Ascending aorta (tissue), 2 donors: ENCODE results near the gene PLAU. TPM values are rescaled to one million over a fixed set of nuclear protein-coding genes. Genes with fewer than 3 reads are reported as not detected.

Experiments
- DNase-seq, 2 donors: peaks; one replicate each; pipeline ENCODE4 v3.0.0-alpha.2; 2019; ENCODE audit warnings: low spot score in 2 of 2
- H3K27ac ChIP-seq, 2 donors: fragments of 200-600 bp; sonication (generic); one replicate each; pipeline ENCODE4 v1.5.1; 2016 to 2017; ENCODE audit warnings: mild to moderate bottlenecking in 1 of 2
- H3K27me3 ChIP-seq: fragments of 200-600 bp; sonication (generic); one replicate; pipeline ENCODE4 v1.5.1; 2017
- H3K36me3 ChIP-seq, 2 donors: fragments of 200-600 bp; sonication (generic); one replicate each; pipeline ENCODE4 v1.5.1; 2016
- H3K4me1 ChIP-seq, 2 donors: fragments of 200-600 bp; sonication (generic); one replicate each; pipeline ENCODE4 v1.5.1; 2016 to 2017; ENCODE audit warnings: mild to moderate bottlenecking in 1 of 2
- H3K4me3 ChIP-seq, 2 donors: fragments of 200-600 bp; sonication (generic); one replicate each; pipeline ENCODE4 v1.5.1; 2016 to 2017; ENCODE audit warnings: mild to moderate bottlenecking in 1 of 2
- H3K9me3 ChIP-seq, 2 donors: fragments of 200-600 bp; sonication (generic); one replicate each; pipeline ENCODE4 v1.5.1; 2016
- intact Hi-C: fragments of 100-400 bp; cut with DNase I; formaldehyde crosslinking; loops from one replicate; pipeline ENCODE4 v1.15.1; 2023
- total RNA-seq: library from RNA; depleted of rRNA; stranded (reverse); fragments of >200 nt; gene quantifications from one replicate; pipeline ENCODE4 v1.1.0, GENCODE V29; 2016
- TF ChIP-seq, protein P1 (sequence below), 3 experiments: fragments of 200-600 bp in 2 of 3; fragments of 450-650 bp in 1 of 3; sonication (generic) in 2 of 3; IDR thresholded peaks; one replicate each; pipeline ENCODE4 v1.5.1; 2016 to 2019; ENCODE audit warnings: antibody characterized with exemption in 3 of 3, mild to moderate bottlenecking in 1 of 3, moderate library complexity in 1 of 3

Gene PLAU
- total RNA-seq, 1 donor from 2014 or later: 1.5 TPM

DNA sequence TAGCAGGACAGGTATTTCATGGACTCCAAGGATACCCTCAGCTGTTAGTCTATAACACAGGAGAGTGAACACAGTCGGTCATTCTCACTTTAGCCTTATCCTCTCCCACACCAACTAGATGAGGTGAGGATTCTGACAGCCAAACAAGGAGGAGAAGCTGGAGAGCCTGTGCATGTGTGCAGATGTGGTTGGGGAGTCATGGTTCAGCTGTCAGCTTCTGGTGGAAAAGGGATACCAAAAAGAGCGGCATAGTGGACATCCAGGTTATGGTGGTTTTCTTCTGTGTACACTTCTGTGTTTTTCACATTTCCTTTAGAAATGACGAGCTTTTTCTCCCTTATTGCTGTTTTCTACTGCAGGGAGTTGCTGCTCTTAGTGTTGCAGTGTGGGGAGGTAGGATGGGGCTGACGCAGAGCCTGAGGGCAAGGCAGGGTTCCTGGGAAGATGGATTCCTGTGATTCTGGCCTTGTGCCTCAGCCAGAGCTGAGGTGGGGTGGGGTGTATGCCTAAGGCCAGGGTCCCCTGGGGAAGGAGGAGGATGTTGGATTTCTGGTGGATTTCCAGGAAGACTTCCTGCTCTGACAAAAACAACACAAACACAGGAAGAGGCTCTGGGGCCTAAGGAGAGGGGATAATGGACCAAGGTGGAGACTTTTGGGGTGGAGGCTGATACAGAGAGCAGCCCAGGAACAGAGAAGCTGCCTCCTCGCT lies 26.6 kb downstream of the PLAU start:
- no peaks in the 10 kb centered on the region for H3K27me3 ChIP-seq
- peak overlapping the region; percentile 31 to 35 for H3K27ac ChIP-seq
- DNase-seq: no peak
- H3K4me3 ChIP-seq: no peak overlapping the region
- intact Hi-C loops: no loop called here
- H3K9me3 ChIP-seq: no peaks in the 10 kb centered on the region
- H3K4me1 ChIP-seq: peaks cover 0 to 6% of the 10 kb centered on the region in 2 donors
- TF ChIP-seq, protein P1, sequence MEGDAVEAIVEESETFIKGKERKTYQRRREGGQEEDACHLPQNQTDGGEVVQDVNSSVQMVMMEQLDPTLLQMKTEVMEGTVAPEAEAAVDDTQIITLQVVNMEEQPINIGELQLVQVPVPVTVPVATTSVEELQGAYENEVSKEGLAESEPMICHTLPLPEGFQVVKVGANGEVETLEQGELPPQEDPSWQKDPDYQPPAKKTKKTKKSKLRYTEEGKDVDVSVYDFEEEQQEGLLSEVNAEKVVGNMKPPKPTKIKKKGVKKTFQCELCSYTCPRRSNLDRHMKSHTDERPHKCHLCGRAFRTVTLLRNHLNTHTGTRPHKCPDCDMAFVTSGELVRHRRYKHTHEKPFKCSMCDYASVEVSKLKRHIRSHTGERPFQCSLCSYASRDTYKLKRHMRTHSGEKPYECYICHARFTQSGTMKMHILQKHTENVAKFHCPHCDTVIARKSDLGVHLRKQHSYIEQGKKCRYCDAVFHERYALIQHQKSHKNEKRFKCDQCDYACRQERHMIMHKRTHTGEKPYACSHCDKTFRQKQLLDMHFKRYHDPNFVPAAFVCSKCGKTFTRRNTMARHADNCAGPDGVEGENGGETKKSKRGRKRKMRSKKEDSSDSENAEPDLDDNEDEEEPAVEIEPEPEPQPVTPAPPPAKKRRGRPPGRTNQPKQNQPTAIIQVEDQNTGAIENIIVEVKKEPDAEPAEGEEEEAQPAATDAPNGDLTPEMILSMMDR (IDR thresholded peaks at IDR 0.05): no peak
- H3K36me3 ChIP-seq: no peaks in the 10 kb centered on the region

GRCh38 chr10:73940634-73941221 lies 29.8 kb downstream of the PLAU start:
- H3K27ac ChIP-seq: peak overlapping the region; percentile 62 to 69
- no peak overlapping the region for H3K4me3 ChIP-seq
- intact Hi-C loops: loop anchor here (1.0 to 5.0 kb wide), 3 partner anchors 54 to 142 kb away; no protein-coding TSS in a partner anchor
- no peaks in the 10 kb centered on the region for H3K36me3 ChIP-seq
- H3K27me3 ChIP-seq: no peaks in the 10 kb centered on the region
- peaks cover 0 to 6% of the 10 kb centered on the region in 2 donors for H3K4me1 ChIP-seq
- TF ChIP-seq, protein P1 (IDR thresholded peaks at IDR 0.05): peak; percentile 96
- no peaks in the 10 kb centered on the region for H3K9me3 ChIP-seq
- peak; percentile 38 to 94 for DNase-seq

- no peak overlapping the region for H3K4me3 ChIP-seq
- no peak for DNase-seq
- H3K9me3 ChIP-seq: no peaks in the 10 kb centered on the region
- peak overlapping the region; percentile 62 to 69 for H3K27ac ChIP-seq
- H3K27me3 ChIP-seq: no peaks in the 10 kb centered on the region
- peaks cover 0 to 6% of the 10 kb centered on the region in 2 donors for H3K4me1 ChIP-seq
- no peaks in the 10 kb centered on the region for H3K36me3 ChIP-seq
- intact Hi-C loops: loop anchor here (2.0 to 5.0 kb wide), 2 partner anchors 92 to 141 kb away; no protein-coding TSS in a partner anchor
- TF ChIP-seq, protein P1 (IDR thresholded peaks at IDR 0.05): no peak
Measured at GRCh38 chr10:73941300-73941699, 30.4 kb downstream of the PLAU start.

GRCh38 chr10:73944356-73945100 lies 33.6 kb downstream of the PLAU start:
- Histone ChIP-seq H3K9me3 (no peaks in the 10 kb centered on the region), H3K27me3 (no peaks in the 10 kb centered on the region), H3K36me3 (no peaks in the 10 kb centered on the region), H3K4me1 (peaks cover 0 to 6% of the 10 kb centered on the region in 2 donors), H3K4me3 (no peak overlapping the region), H3K27ac (no peak overlapping the region)
- TF ChIP-seq, protein P1 (IDR thresholded peaks at IDR 0.05): no peak
- DNase-seq: no peak
- intact Hi-C loops: loop anchor here (5.0 kb wide), 1 partner anchor 138 kb away; no protein-coding TSS in a partner anchor

DNA sequence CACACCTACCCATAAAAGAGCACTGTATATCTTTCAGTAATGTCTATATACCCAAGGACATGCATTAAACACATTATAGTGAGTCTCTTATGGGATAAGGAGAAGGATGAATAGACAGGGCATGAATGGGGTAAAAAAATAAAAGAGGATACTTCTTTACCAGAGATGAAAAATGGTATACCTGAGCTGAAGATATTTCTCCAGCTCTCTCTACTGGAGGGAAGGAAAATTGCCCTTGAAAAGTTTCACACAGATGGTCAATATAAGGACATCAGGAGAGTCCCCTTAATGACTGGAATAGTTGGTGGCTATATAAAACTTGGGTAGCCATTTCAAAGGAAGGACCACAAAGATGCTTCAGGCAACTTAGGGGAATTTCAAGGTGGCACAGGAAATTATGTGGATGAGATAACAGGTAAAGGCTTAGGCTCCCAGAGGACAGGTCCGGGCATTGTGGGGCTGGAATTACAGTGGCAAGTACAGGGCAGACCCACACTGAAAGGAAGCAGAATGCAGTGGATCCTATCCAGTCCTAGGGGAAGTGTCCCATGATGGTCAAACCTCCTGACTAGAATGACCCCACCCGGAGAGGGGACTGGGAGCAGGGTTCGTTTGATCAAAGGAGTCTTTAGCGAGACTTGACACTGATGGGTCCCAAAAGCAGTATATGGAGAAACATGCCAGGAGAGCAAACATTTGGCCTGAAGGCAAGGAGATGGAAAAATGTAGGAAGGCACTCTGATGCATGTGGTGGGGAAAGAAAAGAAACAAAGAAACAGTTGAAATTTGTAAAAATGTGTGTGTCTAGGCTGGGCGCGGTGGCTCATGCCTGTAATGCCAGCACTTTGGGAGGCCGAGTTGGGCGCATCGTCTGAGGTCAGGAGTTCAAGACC lies 35.6 kb downstream of the PLAU start:
- Histone ChIP-seq H3K27ac (no peak overlapping the region), H3K4me1 (peaks cover 0 to 4% of the 10 kb centered on the region in 2 donors), H3K9me3 (no peaks in the 10 kb centered on the region), H3K27me3 (no peaks in the 10 kb centered on the region), H3K36me3 (no peaks in the 10 kb centered on the region), H3K4me3 (no peak overlapping the region)
- TF ChIP-seq, protein P1 (IDR thresholded peaks at IDR 0.05): no peak
- intact Hi-C loops: no loop called here
- DNase-seq: no peak
